Measurements from ENCODE around the gene GPR137C.

Gene GPR137C, protein sequence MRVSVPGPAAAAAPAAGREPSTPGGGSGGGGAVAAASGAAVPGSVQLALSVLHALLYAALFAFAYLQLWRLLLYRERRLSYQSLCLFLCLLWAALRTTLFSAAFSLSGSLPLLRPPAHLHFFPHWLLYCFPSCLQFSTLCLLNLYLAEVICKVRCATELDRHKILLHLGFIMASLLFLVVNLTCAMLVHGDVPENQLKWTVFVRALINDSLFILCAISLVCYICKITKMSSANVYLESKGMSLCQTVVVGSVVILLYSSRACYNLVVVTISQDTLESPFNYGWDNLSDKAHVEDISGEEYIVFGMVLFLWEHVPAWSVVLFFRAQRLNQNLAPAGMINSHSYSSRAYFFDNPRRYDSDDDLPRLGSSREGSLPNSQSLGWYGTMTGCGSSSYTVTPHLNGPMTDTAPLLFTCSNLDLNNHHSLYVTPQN

GRCh38 chr14:52552063-52552988 is at the start of gene GPR137C, which contains the start of gene TXNDC16:
GPR137C (plus strand) TSS chr14:52552836; CDS start chr14:52553148, 312 bp downstream.
TXNDC16 (minus strand) TSS chr14:52552505; CDS start chr14:52543557, 8,948 bp downstream.
- peak; percentile 80 for DNase-seq

GRCh38 chr14:52513249-52513648 is 39.4 kb upstream of the GPR137C start:
- no peak for DNase-seq

DNA sequence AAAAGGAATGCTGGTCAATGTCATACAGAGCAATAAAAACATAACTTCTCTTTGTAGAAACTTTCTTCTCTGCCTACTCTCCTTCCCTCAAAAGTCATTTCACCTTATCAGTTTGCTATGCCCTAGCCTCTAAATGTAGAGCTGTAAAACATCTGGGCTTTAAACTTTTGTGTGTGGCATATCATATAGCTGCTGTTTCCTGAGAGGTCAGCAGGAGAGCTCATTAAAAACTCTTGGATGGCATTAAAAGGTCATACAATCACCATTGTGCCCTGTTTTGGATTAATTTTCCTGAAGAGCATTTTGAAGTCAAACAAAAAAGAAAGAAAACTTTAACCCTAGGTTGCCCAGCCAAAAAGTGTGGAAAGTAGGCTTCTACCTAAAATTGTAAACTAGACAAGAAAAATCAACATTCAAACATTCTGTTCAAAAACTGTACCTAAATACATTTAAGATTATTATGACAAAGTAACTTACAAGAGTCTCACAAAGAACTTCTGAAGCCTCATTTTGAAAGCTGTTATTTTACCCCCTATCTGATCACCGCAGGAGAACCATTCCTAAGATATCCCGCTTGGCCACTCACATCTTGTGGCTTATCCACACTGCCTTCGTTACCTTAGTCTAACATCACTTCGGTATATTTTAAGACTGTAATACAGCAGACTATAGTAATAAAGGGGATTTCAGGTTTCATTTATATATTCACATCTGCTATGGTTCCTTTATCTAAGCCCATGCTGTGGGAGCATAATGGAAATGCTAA is 38.4 kb upstream of the GPR137C start:
- DNase-seq: no peak

DNA sequence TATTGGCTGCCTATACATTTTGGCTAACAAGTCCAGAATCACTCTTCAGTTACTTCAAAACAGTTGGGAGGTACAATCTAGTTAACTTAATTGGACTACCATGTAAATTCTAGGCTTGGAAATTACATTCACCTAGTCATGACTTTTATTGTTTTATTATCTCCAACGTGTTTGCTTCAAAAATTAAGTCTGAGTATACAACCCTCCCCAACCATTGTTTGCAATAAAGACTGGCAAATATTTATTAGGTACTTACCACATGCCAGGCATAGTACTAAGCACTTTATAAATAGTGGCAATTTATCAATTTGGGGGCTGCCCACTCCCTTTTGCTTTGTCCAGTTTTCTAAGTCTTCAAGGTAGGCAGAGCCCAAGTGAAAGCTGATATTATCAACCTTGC is 30.6 kb upstream of the GPR137C start:
- DNase-seq: no peak

GRCh38 chr14:52522581-52523345 is 29.9 kb upstream of the GPR137C start:
- DNase-seq: no peak

DNA sequence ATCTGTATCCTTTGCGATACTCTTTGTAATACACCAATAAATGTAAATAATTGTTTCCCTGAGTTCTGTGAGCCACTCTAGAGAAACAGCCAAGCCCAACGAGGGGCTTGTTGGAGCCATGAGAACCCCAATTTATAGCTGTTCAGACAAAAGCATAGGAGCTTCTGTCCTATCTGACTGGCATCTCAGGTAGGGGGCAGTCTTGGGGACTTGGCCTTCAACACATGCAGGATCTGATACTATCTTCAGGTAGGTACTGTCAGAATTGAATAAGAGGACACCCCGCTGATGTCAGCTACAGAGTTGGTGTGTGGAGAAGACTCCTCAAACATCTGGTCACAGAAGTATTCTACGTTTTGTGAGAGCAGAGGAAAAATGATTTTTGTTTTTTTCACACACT is 25.6 kb upstream of the GPR137C start:
- no peak for DNase-seq

DNA sequence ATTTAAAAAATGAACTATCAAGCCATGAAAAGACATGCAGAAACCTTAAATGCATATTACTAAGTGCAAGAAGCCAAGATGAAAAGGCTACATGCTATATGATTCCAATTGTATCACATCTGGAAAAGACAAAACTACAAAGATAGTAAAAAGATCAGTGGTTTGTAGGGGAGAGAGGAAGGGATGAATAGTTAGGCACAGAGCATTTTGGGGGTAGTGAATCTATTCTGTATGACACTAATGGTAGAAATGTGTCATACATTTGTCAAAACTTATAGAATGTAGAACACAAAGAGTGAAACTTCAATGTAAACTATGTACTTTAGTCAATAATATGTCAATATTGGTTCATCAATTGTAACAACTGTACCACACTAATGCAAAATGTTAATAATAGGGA is 21.2 kb upstream of the GPR137C start:
- DNase-seq: no peak

GRCh38 chr14:52536269-52536668 is 16.4 kb upstream of the GPR137C start:
- no peak for DNase-seq

GRCh38 chr14:52538623-52539022 is 14.0 kb upstream of the GPR137C start:
- no peak for DNase-seq

DNA sequence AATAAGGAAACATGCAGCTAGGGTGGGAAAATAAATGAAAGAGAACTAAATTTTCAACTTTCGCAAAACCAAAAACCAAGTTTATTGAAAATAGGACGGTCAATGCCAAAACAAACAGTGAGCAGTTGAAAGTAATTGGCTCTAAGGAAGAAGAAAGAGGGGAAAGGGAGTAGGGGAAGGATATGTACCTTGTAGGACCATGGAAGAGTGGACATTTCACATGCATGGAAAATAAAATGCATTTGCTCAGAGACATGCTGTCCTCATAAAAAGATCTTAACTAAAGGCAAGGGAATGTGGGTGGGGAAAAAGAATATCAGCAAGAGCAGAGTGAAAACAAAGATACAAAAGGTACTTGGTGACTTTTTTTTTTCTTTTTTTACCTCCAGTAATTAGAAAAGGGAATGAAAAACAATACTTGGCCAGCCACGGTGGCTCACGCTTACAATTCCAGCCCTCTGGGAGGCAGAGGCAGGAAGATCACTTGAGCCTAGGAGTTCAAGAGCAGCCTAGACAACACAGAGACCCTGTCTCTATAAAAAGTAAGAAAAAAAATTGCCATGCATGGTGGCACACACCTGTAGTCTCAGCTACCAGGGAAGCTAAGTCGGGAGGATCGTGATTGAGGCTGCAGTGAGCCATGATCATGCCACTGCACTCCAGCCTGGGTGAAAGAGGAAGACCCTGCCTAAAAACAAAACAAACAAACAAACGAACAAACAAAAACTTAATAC is 6.9 kb upstream of the GPR137C start:
- no peak for DNase-seq

GRCh38 chr14:52546318-52546670 is 6.3 kb upstream of the GPR137C start:
- no peak for DNase-seq

DNA sequence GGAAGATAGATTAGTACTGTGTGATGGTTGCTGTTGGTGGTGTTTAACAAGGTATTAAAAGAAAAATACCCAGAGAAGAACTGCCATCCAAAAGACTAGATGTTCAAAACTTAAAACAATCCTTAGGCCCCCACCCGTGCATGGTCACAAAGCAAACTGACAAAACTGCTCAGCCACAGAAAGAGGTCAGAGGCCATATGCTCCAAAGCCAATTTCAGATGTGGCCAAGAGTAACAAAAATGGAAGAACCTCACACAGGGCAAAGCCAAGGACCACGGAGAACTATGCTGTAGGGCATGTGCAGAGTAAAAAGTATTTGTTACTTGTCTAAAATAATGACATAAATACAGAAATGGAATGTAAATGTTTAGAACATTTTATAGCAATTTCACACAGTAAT is 5.6 kb upstream of the GPR137C start:
- no peak for DNase-seq

DNA sequence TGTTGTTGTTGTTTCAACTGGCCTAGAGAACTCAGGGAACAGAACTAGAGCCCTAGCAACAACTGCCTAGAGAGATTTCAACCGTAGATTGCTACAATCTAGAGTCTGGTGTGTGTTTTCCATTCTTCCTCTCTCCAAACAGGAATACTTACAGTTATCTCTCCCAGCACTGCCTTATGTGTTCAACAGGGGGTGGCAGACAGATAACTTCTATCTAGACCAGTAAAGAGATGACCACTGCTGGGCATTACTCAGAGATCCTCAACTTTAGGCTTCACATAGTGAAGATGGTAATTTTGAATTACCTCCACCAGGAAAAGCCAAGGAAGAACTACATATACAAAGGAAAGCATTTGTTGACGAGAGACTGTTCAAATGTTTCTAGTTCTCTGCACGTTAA is 5.1 kb upstream of the GPR137C start:
- DNase-seq: no peak

DNA sequence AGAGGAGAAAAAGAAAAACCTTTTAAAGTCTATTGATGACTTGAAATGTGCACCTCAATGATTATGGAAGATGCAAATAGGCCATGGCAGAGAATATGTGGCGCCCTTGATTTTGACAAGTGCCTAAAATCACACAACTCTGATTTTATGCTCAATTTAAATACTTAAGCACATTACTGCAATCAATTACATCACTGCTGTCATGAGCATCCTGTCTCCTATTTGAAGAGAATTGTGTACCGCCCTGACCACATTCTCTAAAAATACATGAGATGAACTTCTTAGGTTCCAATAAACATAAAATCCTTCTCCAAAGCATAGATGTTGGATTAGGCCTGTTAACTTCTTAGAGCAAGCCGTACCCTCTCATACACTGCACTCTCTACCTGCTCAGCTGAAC is 2.0 kb upstream of the GPR137C start:
- DNase-seq: no peak

DNA sequence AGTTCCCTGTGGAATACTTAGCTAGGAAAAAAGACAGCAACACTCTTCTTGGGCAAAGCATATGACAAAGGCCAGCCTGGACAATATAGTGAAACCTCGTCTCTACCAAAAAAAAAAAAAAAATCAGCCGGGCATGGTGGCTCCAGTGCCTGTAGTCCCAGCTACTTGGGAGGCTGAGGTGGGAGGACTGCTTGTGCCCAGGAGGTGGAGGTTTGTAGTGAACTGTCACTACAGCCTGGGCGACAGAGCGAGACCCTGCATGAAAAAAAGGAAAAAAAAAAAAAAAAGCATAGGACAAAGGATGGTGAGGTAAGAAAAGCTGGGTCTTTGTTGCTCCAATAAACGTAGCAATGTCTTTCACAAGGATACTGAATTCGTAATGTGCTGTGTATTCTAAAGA is 1.4 kb upstream of the GPR137C start:
- no peak for DNase-seq

DNA sequence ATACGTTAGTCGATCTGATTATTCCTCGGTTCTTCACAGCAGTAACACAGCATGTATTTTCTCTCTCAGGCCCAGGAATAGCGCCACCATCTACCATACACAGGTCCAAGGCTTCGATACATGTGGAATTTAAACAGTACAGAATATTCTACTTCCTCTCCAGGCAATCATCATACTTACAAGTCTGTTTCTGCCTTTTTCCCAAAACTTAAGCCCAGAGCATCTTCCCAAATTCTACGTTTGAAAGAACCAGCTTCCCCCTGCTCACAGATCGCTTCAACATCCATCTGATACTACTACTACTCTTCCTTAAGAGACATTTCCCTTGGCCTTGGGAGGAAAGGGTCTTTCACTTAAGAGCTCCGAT is 957 bp upstream of the GPR137C start:
- no peak for DNase-seq

GRCh38 chr14:52553002-52553670 is 500 bp downstream of the GPR137C start:
- DNase-seq: no peak

DNA sequence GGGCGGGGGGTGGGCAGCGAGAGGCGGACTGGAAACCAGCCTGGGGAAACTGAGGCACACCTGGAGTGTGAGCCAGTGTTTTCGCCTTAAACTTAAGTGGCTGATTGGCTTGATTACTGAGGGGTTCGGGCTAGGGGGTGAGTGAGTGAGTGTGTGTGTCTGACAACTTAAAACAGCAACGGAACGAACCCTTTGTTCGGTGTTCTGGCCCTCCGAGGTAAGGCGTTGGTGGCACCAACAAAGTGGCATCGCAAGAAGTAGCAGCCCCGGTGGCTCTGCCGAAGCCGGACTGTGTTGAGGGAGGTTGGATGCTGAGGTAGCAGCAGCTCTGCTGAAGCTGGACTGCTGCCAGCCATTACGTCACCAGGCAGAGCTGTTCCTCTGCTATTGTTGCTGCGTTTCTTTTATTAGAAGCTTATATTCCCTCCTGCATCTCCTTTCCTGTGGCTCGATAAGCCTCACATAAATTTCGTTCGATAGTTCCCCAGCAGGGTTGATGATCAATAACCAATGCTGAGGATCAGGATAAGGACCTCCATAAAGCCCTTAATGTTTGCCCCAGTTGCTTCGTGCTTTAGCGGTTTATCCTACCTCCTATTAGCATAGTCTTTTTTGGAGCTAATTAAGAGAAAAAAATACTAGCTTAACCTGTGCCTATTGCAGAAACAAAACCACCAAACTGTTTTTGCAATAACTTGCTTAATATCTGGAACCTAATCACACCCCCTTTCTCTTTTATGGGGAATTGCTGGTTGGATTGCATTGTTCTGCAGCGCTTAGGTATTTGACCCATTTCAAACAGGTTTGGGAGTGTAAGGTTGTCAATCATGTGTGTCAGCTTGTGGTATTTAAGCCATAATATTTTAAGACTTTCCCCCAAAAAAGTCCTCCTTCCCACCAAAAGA is 1.3 kb downstream of the GPR137C start:
- DNase-seq: no peak

DNA sequence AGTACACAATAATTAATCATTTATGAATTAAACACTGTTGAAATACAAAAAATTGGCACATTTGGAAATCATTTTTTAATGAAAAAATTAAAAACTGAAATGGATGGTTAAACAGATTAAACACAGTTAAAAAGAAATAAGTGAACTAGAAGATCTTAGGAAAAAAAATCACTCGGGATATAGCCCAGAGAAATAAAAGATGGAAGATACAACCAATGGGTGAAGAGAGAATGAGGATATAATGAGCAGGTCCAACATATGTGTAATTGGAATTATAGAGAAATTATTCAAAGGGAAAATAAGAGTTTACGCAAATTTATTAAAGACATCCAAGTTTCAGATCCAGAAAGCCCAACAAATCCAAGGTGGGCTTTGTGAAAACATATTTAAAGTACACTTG is 6.1 kb downstream of the GPR137C start:
- DNase-seq: no peak

GRCh38 chr14:52563120-52563519 is 10.5 kb downstream of the GPR137C start:
- no peak for DNase-seq

All from GOT3 (cell line).